PFSK-1 (cell line): ENCODE measurements around the gene POLA2.

Source experiments
- FOXP2 ChIP-seq: optimal IDR thresholded peaks from 2 replicates; pipeline ENCODE3; 2011; ENCODE audit warnings: borderline replicate concordance, control low read depth, inconsistent platforms; ENCODE audit not compliant: insufficient read depth; ENCODE audit errors: extremely low read length, extremely low read depth
- POLR2AphosphoS5 ChIP-seq: IDR thresholded peaks from 2 replicates; pipeline ENCODE4 v1.6.1; 2012; ENCODE audit warnings: low read depth, mild to moderate bottlenecking, control low read depth, low read length, moderate library complexity
- REST ChIP-seq, 2 experiments: IDR thresholded peaks; 2 replicates each; pipeline versions ENCODE4 v1.6.1 to v1.8.0; 2011 to 2012; ENCODE audit warnings: low read depth in 2 of 2, low read length in 2 of 2, control low read depth in 1 of 2, inconsistent platforms in 1 of 2, mild to moderate bottlenecking in 1 of 2, moderate library complexity in 1 of 2; ENCODE audit not compliant: insufficient read depth in 1 of 2
- SIN3A ChIP-seq: IDR thresholded peaks from 2 replicates; pipeline ENCODE4 v1.6.1; 2012; ENCODE audit warnings: mild to moderate bottlenecking, low read length, moderate library complexity, borderline replicate concordance; ENCODE audit not compliant: insufficient read depth
- TAF1 ChIP-seq: IDR thresholded peaks from 2 replicates; pipeline ENCODE4 v1.6.1; 2012; ENCODE audit warnings: low read length, control low read depth, borderline replicate concordance; ENCODE audit not compliant: insufficient read depth

Gene POLA2

GRCh38 chr11:65300621-65301275, 39.0 kb downstream of the POLA2 start:
- no peak for TF ChIP-seq POLR2AphosphoS5
- TF ChIP-seq REST (IDR thresholded peaks at IDR 0.05; ENCODE audit: insufficient read depth in 1 of 2, low read depth in 2 of 2, low read length in 2 of 2), result no peak
- TF ChIP-seq TAF1, result no peak
- TF ChIP-seq SIN3A, result no peak
- TF ChIP-seq FOXP2, result no peak

- peak; percentile 29; the same call in 1 of the 2 replicates for TF ChIP-seq POLR2AphosphoS5
- no peak for TF ChIP-seq TAF1
Measured at GRCh38 chr11:65301491-65302329, 39.9 kb downstream of the POLA2 start.

GRCh38 chr11:65303555-65303954, 41.8 kb downstream of the POLA2 start:
- no peak for TF ChIP-seq REST (IDR thresholded peaks at IDR 0.05; ENCODE audit: insufficient read depth in 1 of 2, low read depth in 2 of 2, low read length in 2 of 2)
- no peak for TF ChIP-seq TAF1
- no peak for TF ChIP-seq SIN3A
- TF ChIP-seq POLR2AphosphoS5, result no peak; the same call in 1 of the 2 replicates
- TF ChIP-seq FOXP2, result no peak

GRCh38 chr11:65304110-65304509, 42.3 kb downstream of the POLA2 start:
- TF ChIP-seq REST (IDR thresholded peaks at IDR 0.05; ENCODE audit: insufficient read depth in 1 of 2, low read depth in 2 of 2, low read length in 2 of 2) (no peak), POLR2AphosphoS5 (no peak), FOXP2 (no peak), SIN3A (no peak), TAF1 (no peak)

GRCh38 chr11:65304613-65305012, 42.9 kb downstream of the POLA2 start:
- TF ChIP-seq TAF1, result no peak
- no peak for TF ChIP-seq FOXP2
- peak; percentile 54; the same call in 1 of the 2 replicates for TF ChIP-seq POLR2AphosphoS5
